HG03571 (cell line): Measurements from ENCODE around the gene KCNJ4.

Source experiments
- ATAC-seq: cut with Tn5 transposase; IDR thresholded peaks from one replicate; pipeline ENCODE4 v1.9.1; 2021; ENCODE audit not compliant: unreplicated experiment

KCNJ4 gene

GRCh38 chr22:38433871-38434270, 21.1 kb downstream of the KCNJ4 start:
- no peak for ATAC-seq

DNA sequence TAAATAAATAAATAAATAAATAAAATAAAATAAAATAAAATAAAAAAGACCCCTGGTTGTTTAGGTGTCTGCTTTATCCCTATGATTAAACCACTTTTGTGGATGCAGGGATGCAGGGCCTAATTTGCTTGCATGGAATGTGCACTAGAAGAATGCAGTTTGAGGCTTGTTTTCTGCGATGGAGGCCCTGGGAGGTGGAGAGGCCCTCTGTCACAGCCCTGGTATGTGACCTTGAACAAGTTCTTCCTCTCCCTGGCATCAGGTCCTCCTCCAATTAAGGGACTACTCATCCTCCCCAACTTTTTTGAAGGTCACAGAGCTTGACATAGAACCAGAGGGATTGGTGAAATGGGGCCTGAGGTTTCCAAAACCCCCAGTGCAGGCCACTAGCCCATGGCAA, 22.7 kb downstream of the KCNJ4 start:
- no peak for ATAC-seq

- no peak for ATAC-seq
Measured at GRCh38 chr22:38431266-38432010, 23.6 kb downstream of the KCNJ4 start.

DNA sequence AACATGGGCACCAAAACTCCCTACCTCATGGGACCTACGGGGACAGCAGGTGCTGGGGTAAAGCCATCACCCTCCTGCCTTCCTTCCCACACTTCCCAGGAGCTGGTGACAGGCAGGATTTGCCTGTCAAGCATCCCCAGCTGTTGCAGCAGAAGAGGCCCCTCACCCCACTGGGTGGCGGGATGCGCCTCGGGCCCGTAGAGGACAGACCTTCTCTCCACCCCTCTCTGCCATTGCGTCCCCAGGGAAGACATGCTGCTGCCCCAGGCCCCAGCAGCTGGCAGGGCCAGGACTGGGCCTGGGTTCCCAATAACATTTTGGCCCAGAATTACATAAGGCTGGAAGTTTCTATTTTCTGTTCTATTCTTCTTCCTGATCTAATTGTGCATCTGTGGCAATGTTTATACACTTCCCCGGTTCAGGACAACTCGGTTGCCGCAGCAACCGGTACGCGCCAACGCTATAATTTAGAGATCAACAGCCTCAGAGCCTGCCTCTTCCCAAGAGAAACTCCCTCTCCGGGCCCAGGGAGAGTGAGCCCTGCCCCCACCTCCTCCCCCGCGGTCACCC, 25.4 kb downstream of the KCNJ4 start:
- ATAC-seq, result no peak

DNA sequence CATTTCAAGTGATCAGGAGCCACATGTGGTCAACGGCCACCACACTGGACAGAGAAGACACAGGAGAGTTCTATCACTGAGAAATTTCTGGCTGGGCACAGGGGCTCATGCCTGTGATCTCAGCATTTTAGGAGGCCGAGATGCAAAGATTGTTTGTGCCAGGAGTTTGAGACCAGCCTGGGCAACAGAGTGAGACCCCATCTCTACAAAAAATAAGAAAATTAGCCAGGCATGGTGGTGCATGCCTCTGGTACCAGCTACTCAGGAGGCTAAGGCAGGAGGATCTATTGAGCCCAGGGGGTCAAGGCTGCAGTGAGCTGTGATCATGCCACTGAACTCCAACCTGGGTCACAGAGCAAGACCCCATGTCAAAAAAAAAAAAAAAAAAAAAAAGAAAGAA, 26.3 kb downstream of the KCNJ4 start:
- no peak for ATAC-seq

- ATAC-seq, result no peak
Measured at GRCh38 chr22:38427940-38428339, 27.1 kb downstream of the KCNJ4 start.

DNA sequence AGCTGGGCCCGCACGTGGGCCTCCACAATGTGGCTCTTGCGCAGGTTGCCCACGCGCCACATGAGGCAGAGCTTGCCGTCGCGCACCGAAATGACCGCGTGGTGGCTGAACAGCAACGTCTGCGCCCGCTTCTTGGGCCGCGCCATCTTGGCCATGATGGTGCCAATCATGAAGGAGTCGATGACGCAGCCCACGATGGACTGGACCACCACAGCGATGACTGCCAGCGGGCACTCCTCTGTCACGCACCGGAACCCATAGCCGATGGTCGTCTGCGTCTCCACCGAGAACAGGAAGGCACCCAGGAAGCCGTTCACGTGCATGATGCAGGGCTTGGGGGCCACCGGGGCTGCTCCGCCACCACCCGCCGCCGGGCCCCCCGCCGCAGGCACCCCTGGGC, 27.5 kb downstream of the KCNJ4 start:
- no peak for ATAC-seq

DNA sequence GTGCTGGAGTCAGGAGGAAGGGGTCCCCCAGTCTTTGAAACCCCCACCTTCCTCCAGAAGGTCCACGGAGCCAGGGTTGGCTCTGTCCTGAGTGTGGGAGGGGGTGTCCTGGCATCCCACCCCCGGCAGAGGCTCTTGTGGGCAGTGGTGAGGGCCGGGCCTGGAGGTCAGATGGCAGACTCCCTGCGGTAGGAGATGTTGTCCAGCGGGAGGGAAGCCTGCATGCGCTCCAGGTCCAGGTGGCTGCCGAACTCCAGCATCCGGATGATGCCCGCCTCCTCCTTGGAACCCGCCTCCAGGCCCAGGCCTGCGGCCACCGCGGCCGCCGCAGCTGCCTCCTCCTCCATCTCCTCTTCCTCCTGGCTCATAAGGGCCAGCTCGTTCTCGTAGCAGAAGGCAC, 28.4 kb downstream of the KCNJ4 start:
- ATAC-seq, result no peak

DNA sequence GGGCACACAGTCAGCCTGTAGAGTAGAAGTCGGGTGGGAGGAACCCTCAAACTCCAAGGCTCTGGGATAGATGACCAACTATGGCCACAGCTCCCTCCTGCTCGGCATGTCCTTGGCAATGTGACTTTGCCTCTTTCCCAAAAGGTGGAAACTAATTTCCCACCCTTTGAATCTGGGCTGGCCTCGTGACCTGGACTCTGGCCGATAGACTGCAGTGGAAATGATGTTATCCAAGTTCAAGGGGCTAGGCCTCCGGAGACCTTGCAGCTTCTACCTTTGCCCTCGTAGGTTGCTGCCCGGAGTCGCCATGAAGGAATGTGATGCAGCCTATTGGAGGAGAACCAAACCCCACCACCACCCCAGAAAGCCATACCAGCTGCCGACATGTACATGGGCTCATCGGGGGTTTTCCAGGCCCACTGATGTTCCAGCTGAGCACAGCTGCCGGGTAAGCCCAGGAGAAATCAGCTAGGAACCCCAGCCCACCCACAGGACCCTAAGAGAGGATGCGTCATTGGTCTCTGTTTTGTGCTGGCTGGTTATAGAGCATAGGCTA, 30.4 kb downstream of the KCNJ4 start:
- no peak for ATAC-seq

DNA sequence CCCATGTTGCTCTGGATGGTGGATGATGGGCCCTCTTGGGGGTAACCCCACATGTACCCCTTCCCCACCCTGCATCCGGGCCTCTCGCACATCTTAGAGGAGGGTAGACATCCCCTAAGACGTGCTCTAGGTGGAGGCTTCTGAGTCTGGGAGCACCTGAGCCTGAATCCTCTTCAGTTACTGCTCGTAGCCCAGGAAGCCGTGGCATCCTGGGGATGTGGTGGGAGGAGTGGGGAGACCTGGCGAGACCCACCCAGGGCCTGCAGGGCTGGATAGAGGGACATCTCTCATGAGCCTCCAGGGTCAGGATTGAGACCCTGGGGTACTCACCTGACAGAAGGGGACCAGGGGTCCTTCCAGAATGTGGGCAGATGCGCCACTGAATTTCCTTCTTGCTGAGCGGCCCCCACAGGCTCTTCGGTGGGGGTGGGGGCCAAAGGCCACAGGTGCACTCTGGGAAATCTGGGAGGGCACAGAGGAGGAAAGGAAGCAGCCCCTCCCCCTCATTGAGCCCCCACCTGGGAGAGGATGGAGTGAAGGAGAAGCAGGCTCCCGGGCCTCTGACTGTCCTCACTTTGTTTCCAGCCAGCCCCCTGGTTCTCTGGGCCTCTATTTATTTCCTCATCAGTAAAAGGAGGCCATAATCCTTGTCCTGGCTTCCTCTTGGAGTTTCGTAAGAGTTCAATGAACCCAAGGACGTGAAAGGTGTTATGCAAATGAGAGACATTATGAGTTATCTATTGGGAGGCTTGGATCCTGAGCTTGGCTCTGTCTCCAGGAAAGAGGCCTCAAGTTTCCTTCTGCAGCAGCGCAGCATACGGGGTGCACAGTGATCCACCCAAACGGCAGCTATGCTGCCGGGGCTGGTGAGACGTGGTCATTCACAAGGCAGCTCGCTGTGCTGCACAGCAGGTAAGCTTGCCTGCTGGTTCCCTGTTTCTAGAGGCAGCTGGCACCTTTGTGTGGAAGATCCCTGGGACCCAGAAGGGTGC, 31.2 kb downstream of the KCNJ4 start:
- no peak for ATAC-seq

DNA sequence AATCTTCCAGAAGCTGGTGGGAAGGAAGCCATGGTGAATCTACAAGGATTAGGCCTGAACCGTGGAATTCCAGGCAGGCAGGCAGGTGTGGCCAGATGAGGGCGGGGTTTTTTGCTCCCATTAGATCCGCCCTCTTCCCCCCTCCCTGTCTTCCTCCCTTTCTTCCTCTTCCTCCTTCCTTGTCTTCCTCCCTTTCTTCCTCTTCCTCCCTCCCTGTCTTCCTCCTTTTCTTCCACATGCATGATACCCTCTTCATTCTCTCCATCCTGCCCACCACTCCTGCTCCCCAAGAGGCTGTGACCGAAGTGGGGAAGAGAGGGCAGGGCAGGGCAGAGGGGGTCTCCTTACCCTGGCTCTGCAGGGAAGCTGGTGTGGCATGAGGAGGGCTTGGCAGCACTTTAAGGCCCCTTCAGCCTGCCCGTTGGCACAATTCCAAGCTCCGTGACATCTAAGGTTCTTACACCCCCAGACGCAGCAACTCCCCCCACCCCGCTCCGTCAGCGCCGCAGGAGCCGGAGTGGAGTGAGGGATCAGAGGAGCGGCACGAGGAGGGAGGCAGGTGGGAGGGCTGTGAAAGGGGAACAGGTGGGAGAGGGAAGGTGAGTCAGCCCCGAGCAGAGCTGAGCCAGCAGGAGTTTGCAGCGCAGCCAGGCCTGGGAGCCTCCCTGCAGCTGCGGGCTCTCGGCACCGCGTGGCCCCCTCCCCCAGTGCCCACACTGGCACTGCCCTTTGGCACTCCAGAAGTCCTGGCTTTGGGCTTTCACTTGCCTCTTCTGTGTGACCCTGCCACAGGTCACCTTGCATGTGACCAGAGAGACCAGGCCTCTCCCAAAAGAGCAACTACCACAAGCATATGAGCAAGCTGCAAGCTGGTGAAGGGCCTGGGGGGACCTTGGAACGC, 32.1 kb downstream of the KCNJ4 start:
- ATAC-seq, result no peak

DNA sequence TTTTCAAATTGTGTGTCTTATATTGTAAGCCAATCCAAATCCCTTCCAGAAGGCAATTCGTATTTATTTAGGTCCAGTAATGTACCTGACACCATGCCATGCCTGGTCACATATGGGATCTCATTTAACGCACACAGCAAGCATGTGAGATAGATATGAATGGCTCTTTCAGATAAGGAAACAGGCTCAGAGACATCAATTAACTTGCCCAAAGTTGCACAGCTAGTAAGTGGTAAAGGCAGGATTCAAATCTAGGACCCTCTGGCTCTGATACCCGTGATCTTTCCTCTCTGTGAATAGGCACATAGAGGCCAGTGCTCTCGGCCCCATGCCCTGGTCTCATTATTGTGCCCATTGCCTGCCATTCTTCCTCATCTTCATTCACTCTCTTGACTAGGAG, 34.3 kb downstream of the KCNJ4 start:
- ATAC-seq, result no peak

DNA sequence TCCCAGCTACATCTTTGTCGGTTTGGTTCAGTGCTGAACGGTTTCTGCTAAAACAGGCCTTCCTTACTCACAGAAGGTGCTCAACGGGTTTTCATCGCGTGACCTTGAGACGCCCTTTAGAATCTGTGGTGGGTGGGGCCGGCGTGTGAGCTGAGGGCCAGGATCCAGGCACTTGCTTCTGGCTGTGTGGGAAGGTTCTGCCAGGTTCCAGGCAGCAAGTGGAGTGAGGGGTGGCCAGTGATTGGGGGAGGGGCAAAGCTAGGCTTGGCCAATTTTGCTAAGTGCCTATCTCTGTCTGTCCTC, 35.2 kb downstream of the KCNJ4 start:
- ATAC-seq, result no peak

DNA sequence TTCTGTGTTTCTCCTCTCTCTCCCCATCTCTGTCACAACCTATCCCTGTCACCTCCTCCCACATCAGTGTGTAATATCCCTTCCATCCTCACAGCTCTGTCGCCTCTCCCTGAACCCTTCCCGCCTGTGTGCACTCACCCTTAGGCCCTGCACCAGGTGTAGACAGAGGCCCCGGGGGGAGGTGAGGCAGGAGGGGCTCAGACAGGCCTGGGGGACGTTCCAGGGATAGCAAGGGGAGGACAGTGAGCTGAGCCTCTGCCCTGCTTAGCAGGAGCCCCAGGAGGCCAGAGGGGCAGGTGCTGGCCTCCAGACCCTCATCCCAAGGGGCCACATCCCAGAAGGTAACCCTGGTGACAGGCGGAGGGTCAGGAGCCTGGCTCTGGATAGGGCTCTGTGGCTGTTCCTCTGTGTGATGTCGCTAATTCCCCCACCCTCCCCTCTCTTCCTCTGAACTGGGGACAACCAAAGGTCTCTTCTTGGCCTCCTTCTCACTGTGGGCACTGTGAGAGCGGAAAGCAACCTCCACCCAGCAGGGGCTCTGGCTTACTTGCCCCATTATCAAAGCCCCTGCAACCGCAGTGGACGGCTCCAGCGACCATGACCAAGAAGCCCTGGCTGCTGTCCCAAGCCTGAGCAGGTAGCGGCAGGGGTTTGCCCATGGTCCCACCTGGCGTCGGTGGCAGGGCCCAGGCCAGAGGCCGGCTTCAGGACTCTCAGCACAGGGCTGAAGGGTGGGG, 35.7 kb downstream of the KCNJ4 start:
- ATAC-seq, result no peak

- no peak for ATAC-seq
Measured at GRCh38 chr22:38418589-38418988, 36.4 kb downstream of the KCNJ4 start.

GRCh38 chr22:38417252-38418060, 37.5 kb downstream of the KCNJ4 start:
- no peak for ATAC-seq

DNA sequence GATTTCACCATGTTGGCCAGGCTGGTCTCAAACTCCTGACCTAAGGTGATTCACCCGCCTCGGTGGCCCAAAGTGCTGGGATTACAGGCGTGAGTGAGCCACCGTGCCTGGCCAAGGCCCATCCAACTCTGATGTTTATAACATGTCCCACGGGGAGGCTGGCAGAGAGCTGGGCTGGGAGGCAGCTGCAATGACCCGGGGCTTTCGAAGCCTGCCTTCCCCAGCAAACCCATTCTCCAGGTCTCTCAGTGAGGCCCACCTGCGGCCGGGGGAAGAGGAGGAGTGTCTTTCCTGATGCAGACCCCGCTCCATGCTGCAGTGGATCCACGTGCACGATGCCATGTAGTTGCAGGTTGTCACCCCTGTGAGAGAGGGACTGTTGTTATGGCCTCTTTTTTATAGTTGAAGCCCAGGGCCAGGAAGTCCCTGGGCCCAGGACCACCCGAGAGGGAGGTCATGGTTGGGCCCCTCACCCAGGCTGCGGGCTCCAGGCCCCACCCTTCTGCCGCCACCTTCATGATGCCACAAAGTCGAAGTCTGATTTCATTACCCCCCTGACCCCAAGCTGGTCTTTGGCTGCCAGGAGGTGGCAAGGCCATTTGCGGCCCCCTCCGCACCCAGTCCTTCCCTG, 38.3 kb downstream of the KCNJ4 start:
- ATAC-seq, result no peak

DNA sequence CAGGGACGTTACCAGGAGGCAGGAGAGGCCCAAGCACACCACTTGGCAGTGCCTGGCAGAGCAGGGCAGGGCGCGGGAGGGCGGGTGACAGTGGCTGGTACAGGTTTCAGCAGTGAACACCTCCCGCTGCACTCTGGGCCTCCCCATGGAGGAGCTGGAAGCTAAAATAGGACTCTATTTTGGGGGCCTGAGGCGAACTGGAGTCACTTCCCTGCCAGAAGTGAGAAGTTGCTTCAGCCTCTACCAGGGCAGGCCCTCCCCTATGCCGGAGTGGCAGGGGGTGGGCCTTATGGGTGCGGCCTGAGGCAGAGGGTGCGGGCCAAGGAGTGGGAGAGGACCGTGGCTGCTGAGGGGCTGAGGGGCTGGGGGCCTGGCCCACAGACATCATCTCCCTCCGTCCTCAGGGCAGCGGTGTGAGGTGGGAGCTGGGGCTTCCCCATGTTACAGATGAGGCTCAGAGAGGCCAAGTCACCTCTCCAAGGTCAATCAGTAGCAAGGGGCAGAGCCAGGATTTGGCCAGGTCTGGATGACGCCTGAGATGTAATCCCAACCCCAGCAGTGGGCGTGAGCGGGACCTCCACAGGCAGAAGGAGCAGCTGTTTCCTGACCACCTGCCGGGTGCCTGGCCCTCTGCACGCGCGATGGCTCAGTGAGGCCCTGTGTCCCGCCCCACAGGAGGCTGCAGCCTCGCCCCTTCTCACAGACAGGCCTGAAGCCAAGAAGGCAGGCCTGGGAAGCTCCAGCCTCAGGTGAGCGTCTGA, 39.3 kb downstream of the KCNJ4 start:
- ATAC-seq, result no peak
